HG03575 (cell line): Measurements from ENCODE around the gene CLDN18.

ENCODE experiments used
- ATAC-seq: cut with Tn5 transposase; IDR thresholded peaks from one replicate; pipeline ENCODE4 v1.9.1; 2021; ENCODE audit not compliant: unreplicated experiment, insufficient number of reproducible peaks, low FRiP score; ENCODE audit errors: extremely low read depth

Gene CLDN18

GRCh38 chr3:138082085-138082991, 72.4 kb downstream of the CLDN18 start:
- no peak for ATAC-seq

- no peak for ATAC-seq
Measured at GRCh38 chr3:138082992-138083386, 73.0 kb downstream of the CLDN18 start.
